ENCODE results near the gene PFKFB3. TPM values are rescaled to one million over a fixed set of nuclear protein-coding genes. Genes with fewer than 3 reads are reported as not detected.

PFKFB3 gene
- total RNA-seq, 1 experiment from 2014 or later = 36.8 TPM

GRCh38 chr10:6194311-6194710 lies 8.4 kb upstream of the PFKFB3 start:
- H3K4me3 Mint-ChIP-seq = no peak overlapping the region
- Histone ChIP-seq H3K23me2 (ENCODE audit: insufficient read length, low read depth, low read length, poor library complexity, severe bottlenecking) (no peaks in the 10 kb centered on the region), H3K9ac (ENCODE audit: extremely low read depth, insufficient read length, low read length) (no peak overlapping the region), H3K56ac (ENCODE audit: insufficient read length, low read depth, low read length) (no peak overlapping the region), H3K79me1 (ENCODE audit: insufficient read depth, low read depth, low read length, poor library complexity, severe bottlenecking) (no peaks in the 10 kb centered on the region), H3K79me2 (ENCODE audit: insufficient read depth, low read length) (no peaks in the 10 kb centered on the region), H3K27me3 (ENCODE audit: insufficient read depth, low read length) (peaks cover 3% of the 10 kb centered on the region; the same call in 1 of the 2 replicates), H3K14ac (ENCODE audit: insufficient read depth, low read length) (no peak overlapping the region), H4K8ac (replicated peaks; ENCODE audit: insufficient read length, low read depth, low read length) (no peak overlapping the region), H3T11ph (ENCODE audit: low read length) (no peak overlapping the region), H3K23ac (ENCODE audit: insufficient read length, low read depth, low read length) (no peak overlapping the region), H4K5ac (ENCODE audit: insufficient read length, low read depth, low read length) (no peak overlapping the region), H2BK12ac (ENCODE audit: insufficient read length, low read depth, low read length) (no peak overlapping the region), H2AK5ac (ENCODE audit: insufficient read length, low read length) (no peak overlapping the region), H3K4me1 (ENCODE audit: insufficient read depth, low read length) (no peaks in the 10 kb centered on the region), H2BK120ac (ENCODE audit: low read depth, low read length, poor library complexity, severe bottlenecking) (no peak overlapping the region), H4K20me1 (ENCODE audit: control insufficient read depth, insufficient read depth, insufficient read length) (no peaks in the 10 kb centered on the region), H2BK5ac (ENCODE audit: insufficient read length, low read length) (no peak overlapping the region), H2BK20ac (ENCODE audit: low read depth, low read length, poor library complexity, severe bottlenecking) (no peak overlapping the region), H3K18ac (ENCODE audit: insufficient read length, low read depth, low read length) (no peak overlapping the region), H2BK15ac (ENCODE audit: low read depth, low read length) (no peak overlapping the region), H4K91ac (ENCODE audit: insufficient read length, low read depth, low read length) (no peak overlapping the region), H3K4ac (ENCODE audit: low read depth, low read length) (no peak overlapping the region), H2AFZ (ENCODE audit: low read length) (no peak overlapping the region), H3K9me3 (ENCODE audit: control insufficient read depth, low read depth, low read length) (no peaks in the 10 kb centered on the region), H3K27ac (ENCODE audit: insufficient read length, low read depth, low read length) (no peak overlapping the region), H3K4me2 (ENCODE audit: insufficient read depth, insufficient read length, low read length) (no peak overlapping the region)
- no CpG with 5 or more reads among the region's 6 CpGs for WGBS (ENCODE audit: extremely low coverage, insufficient read length, low lambda C conversion rate)
- TF ChIP-seq CTCF (conservative IDR thresholded peaks at IDR 0.05) = no peak
- H3K27me3 Mint-ChIP-seq (ENCODE audit: low read depth) = peaks cover 25% of the 10 kb centered on the region
- H3K36me3 Mint-ChIP-seq (ENCODE audit: insufficient read depth in 1 of 3, low read depth in 3 of 3) = no peaks in the 10 kb centered on the region
- H3K9me3 Mint-ChIP-seq = no peaks in the 10 kb centered on the region
- H3K27ac Mint-ChIP-seq = no peak overlapping the region
- no peak for DNase-seq
- no peaks in the 10 kb centered on the region for H3K4me1 Mint-ChIP-seq

All from H9 (cell line).